VCaP (cell line): ENCODE measurements around the gene ACAP2.
"Not testable (repeated sequence)": the region's sequence is repeated elsewhere in the genome, so short reads cannot be mapped to it uniquely, and the experiment has no call there.

Experiments
- H3K27ac ChIP-seq: fragments of 450-650 bp; 2 replicates; pipeline ENCODE4 v1.5.1; 2017
- CTCF ChIP-seq: fragments of 450-650 bp; conservative IDR thresholded peaks from 2 replicates; pipeline ENCODE4 v1.5.1; 2017; ENCODE audit warnings: mild to moderate bottlenecking, moderate library complexity

Gene ACAP2

GRCh38 chr3:195401943-195402342 is 40.9 kb downstream of the ACAP2 start:
- TF ChIP-seq CTCF, result no peak
- no peak overlapping the region for H3K27ac ChIP-seq

- H3K27ac ChIP-seq, result not testable (repeated sequence)
Measured at GRCh38 chr3:195398460-195398859, 44.4 kb downstream of the ACAP2 start.

DNA sequence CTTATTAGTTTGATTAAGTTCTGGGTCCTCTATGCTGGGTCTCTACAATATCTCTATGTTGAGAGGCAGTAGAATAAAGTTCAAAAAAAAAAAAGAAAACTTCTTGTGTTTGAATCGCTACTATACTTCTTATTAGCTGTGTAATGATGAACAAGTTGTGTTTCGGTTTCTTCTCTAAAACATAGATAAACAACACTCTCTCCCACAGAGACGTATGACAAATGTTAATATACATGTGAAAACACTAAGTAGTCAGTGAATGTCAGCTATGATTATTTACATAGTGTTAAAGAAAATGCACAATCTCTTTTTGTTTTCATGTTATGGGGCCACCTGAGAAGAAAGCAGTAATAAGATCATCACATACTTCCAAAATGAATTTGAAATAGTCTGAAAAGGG is 45.3 kb downstream of the ACAP2 start:
- no peak for TF ChIP-seq CTCF
- no peak overlapping the region for H3K27ac ChIP-seq

- no peak overlapping the region for H3K27ac ChIP-seq
- no peak for TF ChIP-seq CTCF
Measured at GRCh38 chr3:195395208-195395816, 47.5 kb downstream of the ACAP2 start.

- no peak overlapping the region for H3K27ac ChIP-seq
- TF ChIP-seq CTCF, result no peak
Measured at GRCh38 chr3:195394700-195395099, 48.1 kb downstream of the ACAP2 start.

DNA sequence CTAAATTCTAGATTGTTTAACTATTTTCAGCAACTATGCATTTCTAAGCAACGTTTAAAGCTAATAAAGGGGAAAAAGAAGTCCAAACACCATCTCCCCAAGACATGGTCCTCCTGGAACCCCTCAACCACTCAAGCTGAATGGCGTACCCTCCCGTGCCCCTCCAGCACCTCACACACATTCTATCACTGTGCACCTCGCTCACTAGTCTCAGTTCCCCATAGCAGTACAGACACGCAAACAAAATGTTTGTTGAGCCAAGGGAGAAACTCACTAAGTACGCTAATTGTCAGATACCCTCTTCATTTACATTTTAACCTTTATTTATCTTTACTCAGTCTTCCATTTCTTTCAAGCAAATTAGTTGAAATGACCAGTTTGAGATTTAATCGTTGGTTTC is 48.8 kb downstream of the ACAP2 start:
- H3K27ac ChIP-seq, result no peak overlapping the region
- no peak for TF ChIP-seq CTCF

GRCh38 chr3:195388380-195388779 is 54.4 kb downstream of the ACAP2 start:
- H3K27ac ChIP-seq, result no peak overlapping the region
- TF ChIP-seq CTCF, result no peak

DNA sequence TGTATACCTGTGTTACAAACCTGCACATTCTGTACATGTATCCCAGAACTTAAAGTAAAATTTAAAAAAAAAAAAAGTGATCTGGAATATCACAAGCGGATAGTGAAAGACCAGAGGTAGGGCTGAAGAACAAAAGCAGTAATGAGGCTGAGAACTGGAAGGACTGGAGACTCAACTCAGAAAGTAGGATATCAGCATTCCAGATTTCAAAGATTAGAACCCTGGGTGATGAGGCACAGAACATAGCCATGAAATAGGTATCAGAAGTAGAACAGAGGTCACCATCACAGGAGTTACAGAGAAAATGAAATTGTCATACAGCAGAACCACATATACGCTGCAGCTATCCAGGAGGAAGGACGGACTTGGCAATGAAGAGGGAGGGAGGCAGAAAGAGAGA is 56.1 kb downstream of the ACAP2 start:
- H3K27ac ChIP-seq, result no peak overlapping the region
- TF ChIP-seq CTCF, result no peak
